DMS153 treated with DMSO at 0.1 percent for 48 hours (cell line): ENCODE measurements around the gene OSTC.
"Not testable (repeated sequence)": the region's sequence is repeated elsewhere in the genome, so short reads cannot be mapped to it uniquely, and the experiment has no call there.

Experiments used
- DNase-seq: peaks from one replicate; lab custom pipeline; 2025; ENCODE audit not compliant: unreplicated experiment; lab: John Stamatoyannopoulos, UW

Gene OSTC

DNA sequence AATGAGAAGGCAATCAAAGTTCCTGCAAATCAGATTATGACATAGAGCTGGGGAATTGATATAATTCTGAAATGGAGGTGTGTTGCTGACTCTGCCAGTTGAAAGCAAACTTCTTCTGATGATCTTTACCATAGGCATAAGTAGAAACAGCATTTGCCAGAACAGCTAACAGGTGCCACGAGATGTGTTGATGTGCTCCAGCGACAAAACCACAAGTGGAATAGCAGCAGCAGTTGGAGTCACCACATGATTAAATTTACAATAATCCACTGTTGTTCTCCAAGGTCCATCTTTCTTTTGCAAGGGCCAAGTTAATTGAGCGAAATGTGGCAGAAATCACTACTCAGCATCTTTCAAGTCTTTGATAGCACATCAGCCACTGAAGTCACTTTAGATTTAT, 3.7 kb upstream of the OSTC start:
- DNase-seq: no peak

DNA sequence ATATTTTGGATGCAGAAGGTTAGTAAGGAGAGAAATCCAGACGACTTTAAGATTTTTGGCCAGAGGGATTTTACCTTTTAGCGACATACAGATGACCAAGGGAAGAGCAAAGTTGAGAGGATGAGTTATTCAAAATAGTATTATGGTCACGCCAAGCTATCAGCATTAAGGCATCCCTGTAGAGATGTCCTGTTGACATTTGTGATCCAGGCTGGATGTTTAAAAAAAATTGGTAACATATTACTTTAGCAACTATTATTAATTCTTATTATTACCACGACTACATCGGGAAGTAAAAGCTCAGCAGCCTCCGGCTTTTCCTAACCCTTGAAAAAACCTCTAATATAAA, 562 bp upstream of the OSTC start:
- DNase-seq: no peak

DNA sequence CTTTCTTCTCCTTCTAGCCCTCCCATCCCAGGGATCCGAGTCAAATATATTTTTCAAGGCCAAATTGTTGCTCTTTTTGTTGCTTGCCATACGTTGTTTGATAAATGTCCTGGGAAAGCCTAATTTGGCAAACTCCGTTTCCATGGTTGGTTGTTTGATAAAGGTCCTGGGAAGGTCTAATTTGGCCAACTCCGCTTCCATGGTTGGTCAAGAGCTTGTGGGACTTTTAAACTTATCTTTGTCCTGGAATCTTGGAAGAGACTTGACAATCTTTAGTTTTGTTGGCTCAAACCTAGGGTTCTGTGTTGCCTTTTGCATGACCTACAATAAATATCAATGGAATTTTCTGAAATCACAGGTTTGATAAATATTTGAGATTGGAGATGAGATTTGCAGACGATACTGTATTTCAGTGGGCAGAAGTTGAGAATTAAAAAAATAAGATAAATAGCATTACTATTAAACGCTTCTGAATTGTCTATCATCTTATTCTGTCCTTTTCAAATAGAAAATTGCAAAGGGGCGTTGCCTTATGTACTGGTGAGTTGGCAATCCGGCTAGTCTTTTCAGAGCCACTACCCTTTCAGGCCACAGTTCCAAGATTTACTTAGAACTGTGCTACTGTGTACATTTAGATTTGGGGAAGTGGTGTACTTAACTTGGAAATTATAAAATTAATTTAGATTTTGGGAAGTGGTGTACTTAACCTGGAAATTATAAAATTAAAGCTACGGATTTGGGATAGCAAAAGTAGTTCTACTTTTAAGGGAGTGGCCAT, 804 bp downstream of the OSTC start:
- no peak for DNase-seq

DNA sequence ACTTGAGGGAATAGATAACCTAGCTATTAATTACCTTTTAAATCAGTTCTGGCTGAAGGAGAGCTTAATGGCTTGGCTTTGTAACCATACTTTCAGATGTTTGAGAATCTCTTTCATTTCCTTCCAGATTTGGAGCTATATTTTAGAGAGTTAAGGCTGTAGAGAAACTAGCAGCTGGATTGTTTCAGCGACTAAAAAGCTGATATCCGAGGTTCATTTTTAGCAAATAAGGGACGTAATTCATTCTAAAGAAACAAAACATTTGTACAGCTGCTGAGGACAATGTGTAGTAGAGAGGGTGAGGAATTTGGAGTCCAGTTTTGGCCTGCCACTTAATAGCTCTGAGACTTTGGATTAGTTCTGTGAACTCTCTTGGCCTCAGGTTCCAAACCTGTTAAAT, 12.2 kb downstream of the OSTC start:
- DNase-seq: no peak

DNA sequence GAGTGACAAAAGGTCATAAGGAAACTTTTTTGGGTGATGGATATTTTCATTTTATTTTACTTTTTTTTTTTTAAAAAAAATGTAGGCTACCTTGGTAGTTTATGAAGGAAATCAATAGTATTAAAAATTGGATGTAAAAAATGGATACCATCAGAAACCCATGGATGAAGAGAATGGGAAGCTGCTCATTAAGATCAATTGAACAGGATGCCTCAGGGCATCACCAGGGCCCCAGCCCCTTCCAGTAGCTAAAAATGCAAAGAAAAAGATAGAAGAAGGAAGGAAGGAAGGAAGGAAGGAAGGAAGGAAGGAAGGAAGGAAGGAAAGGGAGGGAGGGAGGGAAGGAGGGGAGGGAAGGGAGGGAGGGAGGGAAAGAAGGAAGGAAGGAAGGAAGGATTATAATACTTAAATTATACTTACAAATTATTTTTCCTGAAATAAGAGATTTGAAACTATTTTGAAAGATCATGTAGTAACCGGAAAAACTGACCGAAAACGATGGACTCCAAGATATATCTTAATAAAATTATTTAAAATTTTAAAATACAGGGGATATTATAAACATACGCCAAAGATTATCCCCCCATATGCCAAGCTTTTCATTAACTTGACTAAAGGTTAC, 24.1 kb downstream of the OSTC start:
- DNase-seq: no peak

DNA sequence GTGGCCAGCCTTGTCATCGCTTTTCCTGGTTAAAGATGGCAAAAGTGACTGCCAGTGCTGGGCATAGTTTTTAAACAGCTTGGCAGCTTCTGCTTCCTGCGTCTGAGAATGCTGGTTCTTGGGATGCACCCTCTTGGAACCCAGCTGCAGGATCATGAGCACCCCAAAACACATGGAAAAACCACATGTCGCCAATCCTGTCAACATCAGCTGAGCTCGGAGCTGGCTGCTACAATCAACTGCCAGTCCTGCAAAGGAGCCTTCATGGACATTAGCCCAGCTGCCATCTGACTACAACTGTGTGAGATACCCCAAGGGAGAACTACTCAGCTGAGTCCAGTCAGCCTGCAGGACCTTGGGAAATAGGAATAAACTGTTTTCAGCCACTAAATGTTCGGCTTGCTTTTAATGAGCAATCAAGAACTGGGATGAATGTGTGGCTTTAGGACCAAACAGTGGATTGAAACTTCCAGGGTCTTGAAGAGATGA, 31.0 kb downstream of the OSTC start:
- DNase-seq: no peak

DNA sequence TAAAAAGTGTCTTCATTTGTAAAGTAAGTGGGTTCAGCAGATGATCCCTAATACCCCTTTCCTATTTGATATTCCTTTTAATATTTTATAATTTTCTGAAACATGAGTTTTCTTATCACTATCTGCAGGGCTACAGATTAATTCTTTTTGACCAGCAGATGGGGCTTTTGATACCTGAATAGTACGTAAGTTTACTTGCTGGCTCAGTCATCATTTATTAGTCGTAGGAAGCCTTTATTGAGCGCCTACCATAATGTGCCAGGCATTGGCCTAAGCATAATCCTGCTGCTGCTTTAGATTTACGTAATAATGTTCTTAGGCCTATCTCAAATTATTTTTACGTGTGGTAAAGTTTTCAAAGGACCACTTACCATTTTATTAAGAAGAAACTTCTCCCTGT, 33.1 kb downstream of the OSTC start:
- DNase-seq: no peak

DNA sequence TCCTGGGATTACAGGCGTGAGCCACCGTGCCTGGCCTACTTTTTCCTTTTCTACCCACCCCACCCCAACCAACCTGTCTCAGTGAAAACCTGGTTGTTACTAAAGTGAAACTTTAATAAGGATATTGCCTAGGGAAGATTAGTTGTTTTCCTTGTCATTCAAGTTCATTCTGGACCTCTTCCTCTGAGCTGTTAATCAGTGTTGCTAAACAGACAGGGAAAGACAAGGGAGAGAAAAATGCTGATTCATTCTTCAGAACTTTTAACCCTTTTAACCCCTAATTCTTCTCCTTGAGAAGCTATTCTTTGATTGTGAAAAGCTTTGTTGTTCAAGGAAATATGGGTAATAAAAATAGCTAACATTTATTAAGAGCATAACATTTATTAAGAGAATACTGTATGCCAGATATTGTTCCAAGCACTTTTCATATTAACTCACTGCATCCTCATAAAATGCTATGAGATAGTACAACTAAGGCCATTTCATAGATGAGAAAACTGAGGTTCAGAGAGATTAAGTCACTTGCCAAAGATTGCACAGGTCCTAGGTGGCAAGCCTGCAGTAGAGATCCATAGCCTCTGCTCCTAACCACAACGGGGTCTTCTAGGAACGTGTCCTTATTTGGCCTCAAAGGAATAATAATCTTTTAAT, 34.8 kb downstream of the OSTC start:
- no peak for DNase-seq

DNA sequence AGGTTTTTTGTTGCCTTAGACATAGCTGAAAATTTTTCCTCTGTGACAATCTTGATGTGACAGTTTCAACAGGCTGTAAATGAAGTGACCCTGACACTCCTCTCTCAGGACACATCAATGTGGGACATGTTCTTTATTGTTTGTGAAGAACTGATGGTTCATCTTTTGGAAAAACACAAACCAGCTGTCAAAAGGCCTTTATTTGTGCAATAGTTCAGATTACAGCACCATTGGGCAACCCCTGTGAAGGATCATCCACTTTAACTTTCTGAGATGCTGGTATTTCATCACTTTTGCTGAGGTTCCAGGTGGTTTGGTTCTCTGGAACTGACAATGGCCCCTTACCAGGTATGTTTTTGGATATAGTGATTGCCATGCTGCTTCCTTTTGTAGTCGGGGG, 40.3 kb downstream of the OSTC start:
- DNase-seq: no peak

DNA sequence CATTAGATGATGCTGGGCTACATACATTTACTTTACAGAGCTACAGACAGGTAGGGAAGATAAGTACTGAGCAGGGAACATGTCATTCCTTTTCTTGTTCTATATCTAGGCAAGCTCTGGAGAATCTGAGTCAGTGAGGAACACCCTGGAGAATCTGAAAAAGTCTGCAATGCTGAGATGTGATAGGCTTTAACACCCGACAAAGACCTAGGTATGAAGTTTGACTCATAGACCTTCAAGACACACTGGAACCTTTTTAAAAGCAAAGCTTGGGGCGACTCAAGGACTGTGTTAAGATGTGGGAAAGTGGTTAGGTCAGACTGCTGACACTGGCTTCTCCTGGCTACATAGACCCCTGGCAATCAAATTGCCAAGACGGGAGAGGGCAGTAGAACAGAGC, 42.8 kb downstream of the OSTC start:
- no peak for DNase-seq

DNA sequence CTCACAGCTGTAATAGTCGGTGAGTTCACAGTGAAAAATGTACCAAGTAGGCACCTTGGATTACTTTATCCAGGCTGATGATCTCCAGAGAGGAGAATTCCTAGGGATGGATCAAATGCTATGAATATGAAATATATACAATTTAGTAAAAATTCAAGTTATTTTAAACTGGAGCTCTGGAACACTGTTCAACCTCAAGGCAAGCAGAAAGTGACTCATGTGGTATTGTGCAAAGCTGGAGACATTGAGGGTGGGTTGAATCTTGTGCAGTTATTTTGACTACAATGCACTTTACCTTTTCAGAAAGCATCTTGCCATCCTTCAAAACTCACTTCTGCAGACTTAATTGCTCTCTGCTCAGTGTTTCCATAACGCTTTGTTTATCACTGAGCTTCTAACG, 43.4 kb downstream of the OSTC start:
- DNase-seq: no peak

DNA sequence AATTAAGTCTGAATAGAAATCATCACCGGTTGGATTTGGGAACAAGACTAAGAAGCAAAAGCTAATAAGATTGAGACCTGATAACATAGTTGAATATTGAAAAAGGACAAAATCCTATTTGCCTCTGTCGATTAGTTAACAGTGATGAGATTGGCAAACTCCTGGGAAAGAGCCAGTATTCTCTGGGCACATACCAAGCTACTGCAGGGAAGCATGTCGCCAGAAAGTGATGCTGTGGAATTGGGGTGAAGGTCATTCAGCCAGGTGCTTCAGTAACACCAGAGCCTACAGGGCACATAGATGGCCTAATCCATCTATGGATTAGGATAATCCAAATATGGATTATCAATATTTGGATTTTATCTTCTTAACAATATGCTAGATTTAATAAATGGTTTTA, 44.0 kb downstream of the OSTC start:
- DNase-seq: no peak

DNA sequence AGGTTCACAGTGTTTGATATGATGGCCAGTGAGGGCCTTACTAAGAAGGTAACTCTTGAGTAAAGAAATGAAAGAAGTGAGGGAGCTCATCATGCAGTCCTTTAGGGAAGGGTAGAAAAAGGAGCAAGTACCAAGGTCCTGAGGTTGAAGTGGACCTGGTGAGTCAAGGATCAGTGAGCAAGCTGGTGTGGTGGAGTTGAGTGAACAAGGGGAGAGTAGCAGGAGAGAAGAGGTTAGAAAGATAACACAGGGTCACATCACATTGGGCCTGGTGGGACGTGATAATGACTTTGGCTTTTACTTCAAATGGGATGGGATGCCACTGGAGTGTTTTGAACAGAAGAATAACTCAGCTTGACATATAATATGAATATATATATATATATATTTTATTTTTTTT, 44.7 kb downstream of the OSTC start:
- no peak for DNase-seq

DNA sequence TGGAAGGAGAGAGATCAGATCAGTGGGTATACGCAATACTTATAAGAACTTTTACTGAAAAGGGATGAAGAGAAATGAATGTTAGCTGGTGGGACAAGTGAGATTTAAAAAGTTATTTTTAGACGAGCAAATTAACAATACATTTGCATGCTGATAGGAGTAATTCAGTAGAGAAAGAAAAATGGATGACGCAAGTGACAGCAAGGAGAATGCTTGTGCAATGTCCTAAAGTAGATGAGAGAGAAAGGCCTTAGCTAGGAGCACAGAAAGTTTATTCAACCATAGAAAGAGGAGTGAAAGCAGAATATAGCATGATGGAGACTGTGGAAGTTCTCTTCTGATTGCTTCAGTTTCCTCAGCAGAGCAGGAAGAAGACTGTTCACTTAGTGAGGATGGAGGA, 45.8 kb downstream of the OSTC start:
- no peak for DNase-seq

DNA sequence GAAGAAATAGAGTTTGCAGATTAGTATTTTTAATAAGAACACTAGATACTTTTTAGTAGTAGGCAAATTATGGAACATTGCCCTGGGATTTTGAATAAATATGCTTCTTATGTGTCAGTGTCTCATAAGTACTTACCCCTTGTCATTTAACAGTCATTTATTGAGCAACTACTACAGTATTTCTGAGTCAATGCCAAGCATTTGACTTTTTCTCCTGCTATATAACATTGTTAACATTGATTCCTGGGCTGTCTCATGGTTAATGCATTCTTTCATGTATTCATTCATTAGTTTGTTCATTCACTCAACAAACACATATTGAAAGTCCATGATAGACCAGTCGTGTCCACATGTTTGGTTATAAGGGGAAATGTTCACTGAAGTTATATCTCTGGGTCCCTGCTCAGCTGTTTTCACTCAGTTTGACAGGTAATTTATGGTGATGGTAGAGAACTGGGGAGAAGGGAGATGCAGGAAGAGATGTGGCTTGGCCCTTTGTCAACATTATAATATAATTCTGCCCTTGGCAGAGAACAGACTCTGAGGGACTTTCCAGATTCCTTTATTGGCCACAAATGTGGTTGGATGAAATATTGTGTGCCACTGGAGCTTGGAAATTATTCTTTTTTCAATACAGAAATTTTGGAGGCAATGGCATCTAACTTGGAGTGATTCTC, 49.8 kb downstream of the OSTC start:
- no peak for DNase-seq

DNA sequence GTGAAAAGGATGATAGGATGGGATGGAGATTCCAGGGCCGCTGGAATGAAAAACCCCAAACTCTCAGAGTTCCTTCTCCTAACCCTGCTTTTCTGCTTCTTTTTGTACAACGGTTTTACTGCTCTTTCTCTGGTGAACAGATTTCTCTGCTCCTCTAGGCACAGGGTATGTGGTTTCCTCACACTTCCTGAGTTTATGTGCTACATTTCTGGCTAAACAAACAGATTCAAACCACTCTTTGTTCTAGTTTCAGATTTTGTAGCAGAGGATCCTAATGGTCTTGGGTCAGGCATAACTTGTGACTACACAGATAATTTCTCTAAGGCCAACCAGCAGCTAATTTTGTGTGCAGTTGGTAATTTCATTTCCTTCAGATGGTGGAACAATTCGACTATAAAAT, 52.6 kb downstream of the OSTC start:
- DNase-seq: no peak

DNA sequence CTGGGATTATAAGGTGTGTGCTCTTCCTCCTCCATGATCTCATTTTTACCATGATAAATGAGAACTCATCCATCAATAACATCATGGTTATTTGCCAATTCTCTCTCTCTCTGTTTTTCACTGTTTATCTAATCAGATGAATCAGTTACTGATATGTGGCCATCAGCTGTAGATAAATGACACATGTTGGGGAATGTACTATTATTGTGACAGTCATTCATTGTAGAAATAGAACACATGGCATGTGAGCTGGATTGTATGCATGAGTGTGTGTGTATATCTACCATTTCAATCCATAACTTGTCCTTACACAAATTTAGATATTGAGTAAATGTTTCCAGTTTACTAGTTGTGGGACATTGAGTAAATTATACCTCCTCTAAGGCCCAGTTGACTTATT, 53.0 kb downstream of the OSTC start:
- no peak for DNase-seq

DNA sequence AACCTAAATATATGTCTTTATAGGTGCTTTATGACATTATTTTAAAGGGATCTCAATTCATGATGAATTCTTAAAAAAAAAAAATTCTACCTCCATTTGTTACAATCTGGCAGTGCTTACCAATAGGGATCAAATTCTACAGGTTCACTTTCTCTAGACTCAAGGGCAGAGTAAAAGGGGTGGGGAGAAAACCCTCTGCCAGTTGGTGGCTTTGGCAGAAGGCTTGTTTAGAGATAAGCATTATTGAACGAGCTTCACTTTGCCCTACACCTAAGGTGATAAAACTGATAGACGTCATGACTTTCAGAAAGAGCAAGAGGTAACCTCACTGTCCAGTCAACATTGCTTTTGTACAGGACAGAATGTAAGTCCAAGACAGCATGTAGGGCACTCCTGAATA, 53.6 kb downstream of the OSTC start:
- DNase-seq: no peak

DNA sequence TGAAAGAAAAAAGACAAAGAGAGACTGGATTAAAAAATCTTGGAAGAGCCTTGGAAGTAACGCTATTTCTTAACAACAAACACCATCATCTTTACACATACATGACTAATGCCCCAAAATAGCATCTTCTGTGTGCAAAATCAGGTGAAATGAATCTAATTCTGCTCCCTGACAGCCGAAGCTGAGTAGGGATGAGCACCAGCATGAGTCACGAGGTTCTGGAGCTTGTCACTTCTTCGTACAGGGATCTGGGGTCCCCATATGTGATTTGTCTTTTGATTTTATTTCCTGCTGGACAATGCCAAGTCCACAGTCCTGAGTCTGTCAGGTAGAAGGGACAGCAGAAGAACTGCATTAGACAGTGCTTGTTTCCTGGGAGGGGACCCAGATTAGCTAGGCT, 55.9 kb downstream of the OSTC start:
- no peak for DNase-seq

DNA sequence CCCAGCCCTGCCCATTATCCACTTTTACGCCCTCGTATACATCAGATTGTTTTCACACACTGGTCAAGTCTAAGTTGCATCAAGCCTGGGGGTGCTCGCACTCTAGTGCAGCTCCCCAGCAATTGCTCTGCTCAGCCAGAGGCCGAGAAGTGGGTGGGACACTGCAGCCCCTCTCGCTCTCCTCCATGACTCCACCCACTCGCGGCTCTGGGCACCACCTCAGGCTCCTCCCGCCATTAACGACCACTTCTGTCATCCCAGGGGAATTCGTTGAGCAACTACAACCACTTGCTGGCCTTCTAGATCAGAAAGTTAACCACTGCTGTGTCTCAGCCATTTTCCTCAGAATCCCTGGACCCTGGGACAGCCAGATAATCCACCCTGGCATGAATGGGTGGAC, 58.8 kb downstream of the OSTC start:
- no peak for DNase-seq

DNA sequence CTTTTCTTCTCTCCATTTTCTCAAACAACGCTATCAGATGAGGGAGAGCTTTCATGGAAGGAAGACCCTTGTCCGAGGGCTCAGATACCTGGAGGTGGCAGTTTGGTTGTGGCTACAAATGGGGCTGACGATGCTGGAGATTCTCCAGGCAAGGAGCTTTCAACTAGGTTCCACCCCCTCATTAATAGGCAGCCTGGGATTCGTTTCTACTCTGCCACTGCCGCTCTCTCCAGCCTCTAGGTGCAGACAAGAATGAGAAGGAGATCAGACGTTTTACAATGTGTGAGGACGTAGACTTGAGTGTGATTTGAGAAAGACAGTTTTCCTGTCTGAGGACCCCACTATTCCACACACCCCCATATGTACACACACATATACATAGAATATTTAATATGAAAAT, 59.3 kb downstream of the OSTC start:
- DNase-seq: no peak

DNA sequence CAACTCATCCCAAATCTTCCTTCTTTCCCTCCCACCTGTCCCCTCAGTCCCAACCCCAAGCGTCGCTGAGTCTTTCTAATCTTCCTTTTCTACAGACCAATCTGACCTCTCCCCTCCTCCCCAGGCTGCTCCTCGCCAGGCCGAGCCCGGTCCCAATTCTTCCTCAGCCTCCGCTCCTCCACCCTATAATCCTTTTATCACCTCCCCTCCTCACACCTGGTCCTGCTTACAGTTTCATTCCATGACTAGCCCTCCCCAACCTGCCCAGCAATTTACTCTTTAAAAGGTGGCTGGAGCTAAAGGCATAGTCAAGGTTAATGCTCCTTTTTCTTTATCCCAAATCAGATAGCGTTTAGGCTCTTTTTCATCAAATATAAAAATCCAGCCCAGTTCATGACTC, 60.2 kb downstream of the OSTC start:
- not testable (repeated sequence) for DNase-seq
